ENCODE data around the gene NVL.

- TF ChIP-seq FOXA1 (IDR thresholded peaks at IDR 0.05), result no peak
- TF ChIP-seq, protein P1, sequence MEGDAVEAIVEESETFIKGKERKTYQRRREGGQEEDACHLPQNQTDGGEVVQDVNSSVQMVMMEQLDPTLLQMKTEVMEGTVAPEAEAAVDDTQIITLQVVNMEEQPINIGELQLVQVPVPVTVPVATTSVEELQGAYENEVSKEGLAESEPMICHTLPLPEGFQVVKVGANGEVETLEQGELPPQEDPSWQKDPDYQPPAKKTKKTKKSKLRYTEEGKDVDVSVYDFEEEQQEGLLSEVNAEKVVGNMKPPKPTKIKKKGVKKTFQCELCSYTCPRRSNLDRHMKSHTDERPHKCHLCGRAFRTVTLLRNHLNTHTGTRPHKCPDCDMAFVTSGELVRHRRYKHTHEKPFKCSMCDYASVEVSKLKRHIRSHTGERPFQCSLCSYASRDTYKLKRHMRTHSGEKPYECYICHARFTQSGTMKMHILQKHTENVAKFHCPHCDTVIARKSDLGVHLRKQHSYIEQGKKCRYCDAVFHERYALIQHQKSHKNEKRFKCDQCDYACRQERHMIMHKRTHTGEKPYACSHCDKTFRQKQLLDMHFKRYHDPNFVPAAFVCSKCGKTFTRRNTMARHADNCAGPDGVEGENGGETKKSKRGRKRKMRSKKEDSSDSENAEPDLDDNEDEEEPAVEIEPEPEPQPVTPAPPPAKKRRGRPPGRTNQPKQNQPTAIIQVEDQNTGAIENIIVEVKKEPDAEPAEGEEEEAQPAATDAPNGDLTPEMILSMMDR (IDR thresholded peaks at IDR 0.05; ENCODE audit: low read depth, low read length, missing input control), result no peak
- no peak for TF ChIP-seq GABPA (IDR thresholded peaks at IDR 0.05 in 1 of 2, conservative IDR thresholded peaks at IDR 0.05 in 1 of 2)
These were observed 76.3 kb downstream of the NVL start for GRCh38 chr1:224253721-224254120.
